ENCODE results near the gene RNASEL.
A peak's percentile ranks its signal among the peaks of the same experiment; 100 is the strongest.

The RNASEL gene

GRCh38 chr1:182600745-182601415 lies 11.8 kb upstream of the RNASEL start:
- Histone ChIP-seq H4K20me1 (ENCODE audit: control insufficient read depth, insufficient read depth, low read depth, low read length) (peaks cover 24% of the 10 kb centered on the region), H3K79me2 (ENCODE audit: control insufficient read depth, low read length) (peaks cover 45% of the 10 kb centered on the region), H3K4me2 (ENCODE audit: low read length) (peak overlapping the region; percentile 95), H3K36me3 (ENCODE audit: control insufficient read depth, low read length) (peaks cover 58% of the 10 kb centered on the region), H3K4me1 (ENCODE audit: control insufficient read depth, low read length) (peaks cover 49% of the 10 kb centered on the region), H3K27me3 (ENCODE audit: control insufficient read depth, low read length) (no peaks in the 10 kb centered on the region), H3K9me3 (ENCODE audit: control insufficient read depth, insufficient read depth, low read length) (no peaks in the 10 kb centered on the region), H3K4me3 (ENCODE audit: low read length) (peak overlapping the region; percentile 87), H3K9me2 (replicated peaks; ENCODE audit: control insufficient read depth, low read length) (no peaks in the 10 kb centered on the region), H3F3A (ENCODE audit: control insufficient read depth, insufficient read depth) (peaks cover 42% of the 10 kb centered on the region), H3K27ac (ENCODE audit: low read depth, low read length) (no peak overlapping the region)
- TF ChIP-seq EZH2phosphoT487 (IDR thresholded peaks at IDR 0.05; ENCODE audit: borderline replicate concordance, low read length), result no peak
- TF ChIP-seq, protein P1, sequence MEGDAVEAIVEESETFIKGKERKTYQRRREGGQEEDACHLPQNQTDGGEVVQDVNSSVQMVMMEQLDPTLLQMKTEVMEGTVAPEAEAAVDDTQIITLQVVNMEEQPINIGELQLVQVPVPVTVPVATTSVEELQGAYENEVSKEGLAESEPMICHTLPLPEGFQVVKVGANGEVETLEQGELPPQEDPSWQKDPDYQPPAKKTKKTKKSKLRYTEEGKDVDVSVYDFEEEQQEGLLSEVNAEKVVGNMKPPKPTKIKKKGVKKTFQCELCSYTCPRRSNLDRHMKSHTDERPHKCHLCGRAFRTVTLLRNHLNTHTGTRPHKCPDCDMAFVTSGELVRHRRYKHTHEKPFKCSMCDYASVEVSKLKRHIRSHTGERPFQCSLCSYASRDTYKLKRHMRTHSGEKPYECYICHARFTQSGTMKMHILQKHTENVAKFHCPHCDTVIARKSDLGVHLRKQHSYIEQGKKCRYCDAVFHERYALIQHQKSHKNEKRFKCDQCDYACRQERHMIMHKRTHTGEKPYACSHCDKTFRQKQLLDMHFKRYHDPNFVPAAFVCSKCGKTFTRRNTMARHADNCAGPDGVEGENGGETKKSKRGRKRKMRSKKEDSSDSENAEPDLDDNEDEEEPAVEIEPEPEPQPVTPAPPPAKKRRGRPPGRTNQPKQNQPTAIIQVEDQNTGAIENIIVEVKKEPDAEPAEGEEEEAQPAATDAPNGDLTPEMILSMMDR (IDR thresholded peaks at IDR 0.05; ENCODE audit: low read depth, low read length, poor library complexity, severe bottlenecking), result no peak

DNA sequence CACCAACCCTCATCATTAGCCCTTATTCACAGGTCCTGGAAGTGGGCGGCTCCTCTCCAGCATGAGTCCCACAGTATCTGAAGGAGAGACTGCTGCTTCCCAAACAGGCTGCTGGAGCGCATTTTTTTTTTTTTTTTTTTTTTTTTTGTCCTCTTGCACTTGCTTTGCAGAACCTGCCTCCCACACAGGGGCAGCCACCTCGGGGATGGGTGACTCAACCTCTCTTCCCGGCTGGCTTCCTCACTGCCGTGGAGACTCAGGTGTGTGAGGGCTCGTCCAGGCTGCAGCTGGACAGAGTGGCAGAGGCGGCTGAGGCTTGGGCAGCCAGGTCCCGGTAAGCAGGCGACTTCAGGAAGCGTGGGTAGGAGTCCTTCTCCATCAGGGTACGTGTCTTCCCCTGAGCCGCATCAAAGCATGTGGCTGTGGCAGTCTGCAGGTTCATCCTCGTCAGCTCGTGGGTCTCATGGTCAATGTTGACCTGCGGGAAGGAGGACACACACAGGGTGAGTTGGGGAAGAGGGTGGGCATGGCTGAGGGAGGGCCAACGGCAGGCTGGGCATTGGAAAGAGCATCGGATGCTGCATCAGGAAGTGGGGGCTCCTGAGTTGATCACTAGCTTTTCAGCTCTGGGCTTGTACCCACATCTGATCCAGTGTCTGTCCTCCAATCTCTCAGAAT lies 11.1 kb upstream of the RNASEL start:
- Histone ChIP-seq H3K4me2 (ENCODE audit: low read length) (peak overlapping the region; percentile 95; the same call in 1 of the 2 replicates), H3K9me2 (replicated peaks; ENCODE audit: control insufficient read depth, low read length) (no peaks in the 10 kb centered on the region), H3K4me3 (ENCODE audit: low read length) (no peak overlapping the region), H3K4me1 (ENCODE audit: control insufficient read depth, low read length) (peaks cover 47% of the 10 kb centered on the region), H3K79me2 (ENCODE audit: control insufficient read depth, low read length) (peaks cover 45% of the 10 kb centered on the region), H3K27ac (ENCODE audit: low read depth, low read length) (no peak overlapping the region), H3K36me3 (ENCODE audit: control insufficient read depth, low read length) (peaks cover 58% of the 10 kb centered on the region), H3K27me3 (ENCODE audit: control insufficient read depth, low read length) (no peaks in the 10 kb centered on the region), H3K9me3 (ENCODE audit: control insufficient read depth, insufficient read depth, low read length) (no peaks in the 10 kb centered on the region), H3F3A (ENCODE audit: control insufficient read depth, insufficient read depth) (peaks cover 42% of the 10 kb centered on the region), H4K20me1 (ENCODE audit: control insufficient read depth, insufficient read depth, low read depth, low read length) (peaks cover 24% of the 10 kb centered on the region)
- TF ChIP-seq, protein P1 (IDR thresholded peaks at IDR 0.05; ENCODE audit: low read depth, low read length, poor library complexity, severe bottlenecking), result no peak
- TF ChIP-seq EZH2phosphoT487 (IDR thresholded peaks at IDR 0.05; ENCODE audit: borderline replicate concordance, low read length), result no peak

DNA sequence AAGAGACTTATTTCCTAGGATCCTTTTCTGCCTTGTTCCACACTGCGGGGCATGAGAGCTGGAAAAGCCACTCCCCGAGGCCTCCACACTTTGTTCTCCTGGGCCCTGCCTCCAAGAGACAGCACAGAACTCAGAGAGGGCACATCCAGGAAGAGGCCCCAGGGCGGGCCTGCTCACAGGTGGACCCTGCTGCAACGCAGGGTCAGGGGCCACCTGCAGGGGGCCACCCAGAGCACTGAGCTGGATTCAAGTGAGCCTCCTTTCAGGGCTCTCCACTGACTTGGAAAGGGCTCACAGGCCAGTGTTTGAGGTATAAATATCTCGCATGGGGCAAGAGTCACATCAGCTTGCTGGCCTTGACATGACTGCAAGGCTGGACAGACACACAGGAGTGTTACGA lies 10.3 kb upstream of the RNASEL start:
- H3K79me2 ChIP-seq (ENCODE audit: control insufficient read depth, low read length), result peaks cover 45% of the 10 kb centered on the region
- no peaks in the 10 kb centered on the region for H3K9me2 ChIP-seq (replicated peaks; ENCODE audit: control insufficient read depth, low read length)
- peaks cover 44% of the 10 kb centered on the region for H3F3A ChIP-seq (ENCODE audit: control insufficient read depth, insufficient read depth)
- peaks cover 39% of the 10 kb centered on the region for H3K4me1 ChIP-seq (ENCODE audit: control insufficient read depth, low read length)
- H3K27me3 ChIP-seq (ENCODE audit: control insufficient read depth, low read length), result no peaks in the 10 kb centered on the region
- peaks cover 58% of the 10 kb centered on the region for H3K36me3 ChIP-seq (ENCODE audit: control insufficient read depth, low read length)
- no peaks in the 10 kb centered on the region for H3K9me3 ChIP-seq (ENCODE audit: control insufficient read depth, insufficient read depth, low read length)
- no peak overlapping the region for H3K27ac ChIP-seq (ENCODE audit: low read depth, low read length)
- peaks cover 24% of the 10 kb centered on the region for H4K20me1 ChIP-seq (ENCODE audit: control insufficient read depth, insufficient read depth, low read depth, low read length)
- H3K4me2 ChIP-seq (ENCODE audit: low read length), result no peak overlapping the region
- TF ChIP-seq, protein P1 (IDR thresholded peaks at IDR 0.05; ENCODE audit: low read depth, low read length, poor library complexity, severe bottlenecking), result peak; percentile 73
- TF ChIP-seq EZH2phosphoT487 (IDR thresholded peaks at IDR 0.05; ENCODE audit: borderline replicate concordance, low read length), result no peak
- H3K4me3 ChIP-seq (ENCODE audit: low read length), result no peak overlapping the region

Measured in DOHH2 (cell line).